ENCODE data around the gene ARID5B. TPM values are rescaled to one million over a fixed set of nuclear protein-coding genes. Genes with fewer than 3 reads are reported as not detected.

Gene ARID5B
- total and polyA plus RNA-seq, 2 experiments from 2014 or later, result 1.3 to 1.6 TPM

DNA sequence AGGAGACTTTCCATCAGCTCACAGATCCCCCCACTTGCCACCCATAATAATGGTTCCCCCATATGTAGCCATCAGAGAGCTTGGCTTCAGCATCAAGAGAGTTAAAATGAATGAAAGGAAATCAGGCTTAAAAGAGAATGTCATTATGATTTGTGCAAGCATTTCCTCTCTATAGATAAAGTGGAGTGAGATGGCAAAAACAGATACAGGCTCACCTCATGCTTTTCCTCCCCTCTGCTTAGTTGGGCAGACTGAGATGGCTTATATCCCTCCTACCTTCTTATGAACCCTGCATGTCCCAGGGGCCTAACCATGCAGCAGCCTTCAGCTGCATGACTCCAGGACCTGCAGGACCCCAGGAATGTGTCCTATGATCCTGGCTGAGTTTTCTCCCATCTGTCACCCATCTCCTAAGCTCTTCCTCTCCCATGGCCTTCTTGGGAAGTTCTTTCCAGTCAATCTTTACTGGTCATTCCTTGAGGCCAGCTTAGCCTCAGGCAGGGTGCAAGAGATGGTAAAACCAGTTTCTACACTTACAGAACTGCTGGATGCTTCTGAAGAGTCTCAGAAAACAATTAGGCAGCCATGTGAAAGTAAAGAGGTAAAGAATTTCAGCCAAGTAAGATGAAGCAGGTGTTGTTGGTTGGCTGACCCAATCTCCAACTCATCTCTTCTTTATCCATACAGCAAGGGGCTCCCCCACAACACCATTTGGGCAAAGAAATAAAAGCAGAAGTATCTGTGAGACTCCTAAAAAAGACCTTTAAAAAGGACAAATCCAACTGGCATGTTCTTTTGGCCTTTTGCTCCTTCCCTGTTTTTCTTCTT, 207.5 kb downstream of the ARID5B start (continued):
- TF ChIP-seq, protein P1, sequence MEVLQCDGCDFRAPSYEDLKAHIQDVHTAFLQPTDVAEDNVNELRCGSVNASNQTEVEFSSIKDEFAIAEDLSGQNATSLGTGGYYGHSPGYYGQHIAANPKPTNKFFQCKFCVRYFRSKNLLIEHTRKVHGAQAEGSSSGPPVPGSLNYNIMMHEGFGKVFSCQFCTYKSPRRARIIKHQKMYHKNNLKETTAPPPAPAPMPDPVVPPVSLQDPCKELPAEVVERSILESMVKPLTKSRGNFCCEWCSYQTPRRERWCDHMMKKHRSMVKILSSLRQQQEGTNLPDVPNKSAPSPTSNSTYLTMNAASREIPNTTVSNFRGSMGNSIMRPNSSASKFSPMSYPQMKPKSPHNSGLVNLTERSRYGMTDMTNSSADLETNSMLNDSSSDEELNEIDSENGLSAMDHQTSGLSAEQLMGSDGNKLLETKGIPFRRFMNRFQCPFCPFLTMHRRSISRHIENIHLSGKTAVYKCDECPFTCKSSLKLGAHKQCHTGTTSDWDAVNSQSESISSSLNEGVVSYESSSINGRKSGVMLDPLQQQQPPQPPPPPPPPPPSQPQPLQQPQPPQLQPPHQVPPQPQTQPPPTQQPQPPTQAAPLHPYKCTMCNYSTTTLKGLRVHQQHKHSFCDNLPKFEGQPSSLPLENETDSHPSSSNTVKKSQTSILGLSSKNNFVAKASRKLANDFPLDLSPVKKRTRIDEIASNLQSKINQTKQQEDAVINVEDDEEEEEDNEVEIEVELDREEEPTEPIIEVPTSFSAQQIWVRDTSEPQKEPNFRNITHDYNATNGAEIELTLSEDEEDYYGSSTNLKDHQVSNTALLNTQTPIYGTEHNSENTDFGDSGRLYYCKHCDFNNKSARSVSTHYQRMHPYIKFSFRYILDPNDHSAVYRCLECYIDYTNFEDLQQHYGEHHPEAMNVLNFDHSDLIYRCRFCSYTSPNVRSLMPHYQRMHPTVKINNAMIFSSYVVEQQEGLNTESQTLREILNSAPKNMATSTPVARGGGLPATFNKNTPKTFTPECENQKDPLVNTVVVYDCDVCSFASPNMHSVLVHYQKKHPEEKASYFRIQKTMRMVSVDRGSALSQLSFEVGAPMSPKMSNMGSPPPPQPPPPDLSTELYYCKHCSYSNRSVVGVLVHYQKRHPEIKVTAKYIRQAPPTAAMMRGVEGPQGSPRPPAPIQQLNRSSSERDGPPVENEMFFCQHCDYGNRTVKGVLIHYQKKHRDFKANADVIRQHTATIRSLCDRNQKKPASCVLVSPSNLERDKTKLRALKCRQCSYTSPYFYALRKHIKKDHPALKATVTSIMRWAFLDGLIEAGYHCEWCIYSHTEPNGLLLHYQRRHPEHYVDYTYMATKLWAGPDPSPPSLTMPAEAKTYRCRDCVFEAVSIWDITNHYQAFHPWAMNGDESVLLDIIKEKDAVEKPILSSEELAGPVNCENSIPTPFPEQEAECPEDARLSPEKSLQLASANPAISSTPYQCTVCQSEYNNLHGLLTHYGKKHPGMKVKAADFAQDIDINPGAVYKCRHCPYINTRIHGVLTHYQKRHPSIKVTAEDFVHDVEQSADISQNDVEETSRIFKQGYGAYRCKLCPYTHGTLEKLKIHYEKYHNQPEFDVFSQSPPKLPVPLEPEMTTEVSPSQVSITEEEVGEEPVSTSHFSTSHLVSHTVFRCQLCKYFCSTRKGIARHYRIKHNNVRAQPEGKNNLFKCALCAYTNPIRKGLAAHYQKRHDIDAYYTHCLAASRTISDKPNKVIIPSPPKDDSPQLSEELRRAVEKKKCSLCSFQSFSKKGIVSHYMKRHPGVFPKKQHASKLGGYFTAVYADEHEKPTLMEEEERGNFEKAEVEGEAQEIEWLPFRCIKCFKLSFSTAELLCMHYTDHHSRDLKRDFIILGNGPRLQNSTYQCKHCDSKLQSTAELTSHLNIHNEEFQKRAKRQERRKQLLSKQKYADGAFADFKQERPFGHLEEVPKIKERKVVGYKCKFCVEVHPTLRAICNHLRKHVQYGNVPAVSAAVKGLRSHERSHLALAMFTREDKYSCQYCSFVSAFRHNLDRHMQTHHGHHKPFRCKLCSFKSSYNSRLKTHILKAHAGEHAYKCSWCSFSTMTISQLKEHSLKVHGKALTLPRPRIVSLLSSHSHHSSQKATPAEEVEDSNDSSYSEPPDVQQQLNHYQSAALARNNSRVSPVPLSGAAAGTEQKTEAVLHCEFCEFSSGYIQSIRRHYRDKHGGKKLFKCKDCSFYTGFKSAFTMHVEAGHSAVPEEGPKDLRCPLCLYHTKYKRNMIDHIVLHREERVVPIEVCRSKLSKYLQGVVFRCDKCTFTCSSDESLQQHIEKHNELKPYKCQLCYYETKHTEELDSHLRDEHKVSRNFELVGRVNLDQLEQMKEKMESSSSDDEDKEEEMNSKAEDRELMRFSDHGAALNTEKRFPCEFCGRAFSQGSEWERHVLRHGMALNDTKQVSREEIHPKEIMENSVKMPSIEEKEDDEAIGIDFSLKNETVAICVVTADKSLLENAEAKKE (CRISPR knock-in tag; IDR thresholded peaks at IDR 0.05), result no peak
- TF ChIP-seq REST (IDR thresholded peaks at IDR 0.05; ENCODE audit: unreplicated experiment), result no peak
- TF ChIP-seq POLR2AphosphoS5 (IDR thresholded peaks at IDR 0.05; ENCODE audit: low read depth), result no peak
- TF ChIP-seq ZNF331 (CRISPR knock-in tag; IDR thresholded peaks at IDR 0.05; ENCODE audit: low read depth), result no peak
- no peak for TF ChIP-seq ZNF114 (CRISPR knock-in tag; IDR thresholded peaks at IDR 0.05)
- TF ChIP-seq CREB1 (CRISPR knock-in tag; IDR thresholded peaks at IDR 0.05; ENCODE audit: low read depth), result no peak
- TF ChIP-seq JUNB (IDR thresholded peaks at IDR 0.05; ENCODE audit: unreplicated experiment), result no peak
- TF ChIP-seq, protein P2, sequence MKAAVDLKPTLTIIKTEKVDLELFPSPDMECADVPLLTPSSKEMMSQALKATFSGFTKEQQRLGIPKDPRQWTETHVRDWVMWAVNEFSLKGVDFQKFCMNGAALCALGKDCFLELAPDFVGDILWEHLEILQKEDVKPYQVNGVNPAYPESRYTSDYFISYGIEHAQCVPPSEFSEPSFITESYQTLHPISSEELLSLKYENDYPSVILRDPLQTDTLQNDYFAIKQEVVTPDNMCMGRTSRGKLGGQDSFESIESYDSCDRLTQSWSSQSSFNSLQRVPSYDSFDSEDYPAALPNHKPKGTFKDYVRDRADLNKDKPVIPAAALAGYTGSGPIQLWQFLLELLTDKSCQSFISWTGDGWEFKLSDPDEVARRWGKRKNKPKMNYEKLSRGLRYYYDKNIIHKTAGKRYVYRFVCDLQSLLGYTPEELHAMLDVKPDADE (IDR thresholded peaks at IDR 0.05), result no peak
- TF ChIP-seq, protein P3, sequence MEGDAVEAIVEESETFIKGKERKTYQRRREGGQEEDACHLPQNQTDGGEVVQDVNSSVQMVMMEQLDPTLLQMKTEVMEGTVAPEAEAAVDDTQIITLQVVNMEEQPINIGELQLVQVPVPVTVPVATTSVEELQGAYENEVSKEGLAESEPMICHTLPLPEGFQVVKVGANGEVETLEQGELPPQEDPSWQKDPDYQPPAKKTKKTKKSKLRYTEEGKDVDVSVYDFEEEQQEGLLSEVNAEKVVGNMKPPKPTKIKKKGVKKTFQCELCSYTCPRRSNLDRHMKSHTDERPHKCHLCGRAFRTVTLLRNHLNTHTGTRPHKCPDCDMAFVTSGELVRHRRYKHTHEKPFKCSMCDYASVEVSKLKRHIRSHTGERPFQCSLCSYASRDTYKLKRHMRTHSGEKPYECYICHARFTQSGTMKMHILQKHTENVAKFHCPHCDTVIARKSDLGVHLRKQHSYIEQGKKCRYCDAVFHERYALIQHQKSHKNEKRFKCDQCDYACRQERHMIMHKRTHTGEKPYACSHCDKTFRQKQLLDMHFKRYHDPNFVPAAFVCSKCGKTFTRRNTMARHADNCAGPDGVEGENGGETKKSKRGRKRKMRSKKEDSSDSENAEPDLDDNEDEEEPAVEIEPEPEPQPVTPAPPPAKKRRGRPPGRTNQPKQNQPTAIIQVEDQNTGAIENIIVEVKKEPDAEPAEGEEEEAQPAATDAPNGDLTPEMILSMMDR (conservative IDR thresholded peaks at IDR 0.05; ENCODE audit: low read depth in 2 of 2), result no peak

Measured in GM23338 (cell line).